A549 treated with AZD2906 at 1 μM for 4 hours (cell line): Measurements from ENCODE around the gene AQP12A. TPM values are rescaled to one million over a fixed set of nuclear protein-coding genes. Genes with fewer than 3 reads are reported as not detected.

ENCODE experiments used
- total RNA-seq: library from RNA; stranded (reverse); fragments of 200-300 nt; extraction: Qiagen RNA extraction; gene quantifications from 5 replicates; pipeline ENCODE4 v1.2.3, GENCODE V29; 2022

Gene AQP12A, protein sequence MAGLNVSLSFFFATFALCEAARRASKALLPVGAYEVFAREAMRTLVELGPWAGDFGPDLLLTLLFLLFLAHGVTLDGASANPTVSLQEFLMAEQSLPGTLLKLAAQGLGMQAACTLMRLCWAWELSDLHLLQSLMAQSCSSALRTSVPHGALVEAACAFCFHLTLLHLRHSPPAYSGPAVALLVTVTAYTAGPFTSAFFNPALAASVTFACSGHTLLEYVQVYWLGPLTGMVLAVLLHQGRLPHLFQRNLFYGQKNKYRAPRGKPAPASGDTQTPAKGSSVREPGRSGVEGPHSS
- total RNA-seq = not detected in 5 replicates

DNA sequence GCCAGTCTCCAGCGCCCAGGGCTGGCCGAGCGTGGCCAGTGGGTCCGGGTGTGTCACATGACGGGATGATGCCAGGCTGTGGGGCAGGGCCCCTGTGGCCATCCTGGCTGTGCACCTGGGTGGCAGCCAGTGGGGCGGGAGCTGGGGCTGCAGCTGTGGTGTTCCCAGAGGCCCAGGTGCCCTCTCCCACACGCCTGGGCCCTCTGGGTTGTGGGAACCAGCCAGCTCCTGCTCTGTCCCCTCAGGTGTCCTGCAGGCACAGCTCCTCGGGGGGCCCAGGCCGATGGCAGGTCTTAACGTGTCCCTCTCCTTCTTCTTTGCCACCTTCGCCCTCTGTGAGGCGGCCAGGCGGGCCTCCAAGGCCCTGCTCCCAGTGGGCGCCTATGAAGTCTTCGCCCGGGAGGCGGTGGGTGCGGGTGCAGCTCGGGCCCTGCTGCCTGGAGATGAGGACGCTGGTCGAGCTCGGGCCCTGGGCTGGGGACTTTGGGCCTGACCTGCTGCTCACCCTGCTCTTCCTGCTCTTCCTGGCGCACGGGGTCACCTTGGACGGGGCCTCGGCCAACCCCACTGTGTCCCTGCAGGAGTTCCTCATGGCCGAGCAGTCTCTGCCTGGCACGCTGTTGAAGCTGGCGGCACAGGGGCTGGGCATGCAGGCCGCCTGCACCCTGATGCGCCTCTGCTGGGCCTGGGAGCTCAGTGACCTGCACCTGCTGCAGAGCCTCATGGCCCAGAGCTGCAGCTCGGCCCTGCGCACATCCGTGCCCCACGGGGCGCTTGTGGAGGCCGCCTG is at the start of gene AQP12A:
AQP12A (plus strand) TSS at position 236 of the 790 bp plus-strand sequence; CDS start at position 284, 48 bp downstream.

DNA sequence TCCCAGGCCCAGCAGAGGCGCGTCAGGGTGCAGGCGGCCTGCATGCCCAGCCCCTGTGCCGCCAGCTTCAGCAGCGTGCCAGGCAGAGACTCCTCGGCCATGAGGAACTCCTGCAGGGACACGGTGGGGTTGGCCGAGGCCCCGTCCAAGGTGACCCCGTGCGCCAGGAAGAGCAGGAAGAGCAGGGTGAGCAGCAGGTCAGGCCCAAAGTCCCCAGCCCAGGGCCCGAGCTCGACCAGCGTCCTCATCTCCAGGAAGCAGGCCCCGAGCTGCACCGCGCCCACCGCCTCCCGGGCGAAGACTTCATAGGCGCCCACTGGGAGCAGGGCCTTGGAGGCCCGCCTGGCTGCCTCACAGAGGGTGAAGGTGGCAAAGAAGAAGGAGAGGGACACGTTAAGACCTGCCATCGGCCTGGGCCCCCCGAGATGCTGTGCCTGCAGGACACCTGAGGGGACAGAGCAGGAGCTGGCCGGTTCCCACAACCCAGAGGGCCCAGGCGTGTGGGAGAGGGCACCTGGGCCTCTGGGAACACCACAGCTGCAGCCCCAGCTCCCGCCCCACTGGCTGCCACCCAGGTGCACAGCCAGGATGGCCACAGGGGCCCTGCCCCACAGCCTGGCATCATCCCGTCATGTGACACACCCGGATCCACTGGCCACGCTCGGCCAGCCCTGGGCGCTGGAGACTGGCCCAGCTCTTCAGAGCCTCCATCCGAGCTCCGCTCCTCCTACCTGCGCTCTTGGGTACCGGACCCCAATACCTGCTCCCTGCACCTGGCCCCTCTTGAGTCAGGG is 9.0 kb upstream of the AQP12A start, which contains the start of gene AQP12B:
AQP12B (minus strand) TSS at position 455 of the 794 bp plus-strand sequence; CDS start at position 407, 48 bp downstream.

Other genes starting within 250 kb of the AQP12A start
- 8.5 to 10.6 TPM (median 9.9 TPM) in 5 replicates for gene ANKMY1, start 133.9 kb upstream of the AQP12A start, total RNA-seq
- gene DUSP28, start 131.5 kb upstream of the AQP12A start, total RNA-seq = 5.4 to 8.2 TPM (median 7.6 TPM) in 5 replicates
- gene RNPEPL1, start 123.4 kb upstream of the AQP12A start, total RNA-seq = 43.7 to 68.2 TPM (median 64.4 TPM) in 5 replicates
- gene CAPN10, start 105.1 kb upstream of the AQP12A start, total RNA-seq = 13.5 to 26.8 TPM (median 24.5 TPM) in 5 replicates
- gene GPR35, start 66.4 kb upstream of the AQP12A start, total RNA-seq = 0.24 to 1.1 TPM (median 0.77 TPM) in 5 replicates
- gene AQP12B, start 9.0 kb upstream of the AQP12A start, total RNA-seq = not detected in 5 replicates
- 0.51 to 0.84 TPM (median 0.65 TPM) in 5 replicates for gene KIF1A, start 128.4 kb downstream of the AQP12A start, total RNA-seq
- not detected in 5 replicates for gene AGXT, start 177.0 kb downstream of the AQP12A start, total RNA-seq
- 0.13 to 0.35 TPM (median 0.28 TPM) in 5 replicates for gene MAB21L4, start 204.3 kb downstream of the AQP12A start, total RNA-seq
- not detected in 5 replicates for gene CROCC2, start 214.5 kb downstream of the AQP12A start, total RNA-seq